Lower leg skin (tissue), 4 donors: ENCODE results near the gene PACRG. TPM values are rescaled to one million over a fixed set of nuclear protein-coding genes. Genes with fewer than 3 reads are reported as not detected.

Experiments used
- DNase-seq, 2 donors: peaks; one replicate each; pipeline ENCODE4 v3.0.0-alpha.2; 2019; ENCODE audit warnings: low spot score in 2 of 2
- H3K4me3 ChIP-seq: fragments of 200-600 bp; sonication (generic); 2 replicates; pipeline ENCODE4 v1.5.1; 2017; ENCODE audit warnings: mild to moderate bottlenecking, low read depth; ENCODE audit not compliant: poor library complexity, severe bottlenecking
- CTCF ChIP-seq, 3 donors: fragments of 450-650 bp; IDR thresholded peaks; one replicate each; pipeline ENCODE4 v1.5.1; 2016; ENCODE audit warnings: antibody characterized with exemption in 3 of 3, mild to moderate bottlenecking in 3 of 3, moderate library complexity in 2 of 3
- POLR2A ChIP-seq, 2 donors: fragments of 450-650 bp; IDR thresholded peaks; one replicate each; pipeline ENCODE4 v1.6.1; 2016 to 2017; ENCODE audit warnings: antibody characterized with exemption in 2 of 2, mild to moderate bottlenecking in 1 of 2, moderate library complexity in 1 of 2
- WGBS, 2 donors: methylation state at CpG; one replicate each; pipeline ENCODE4 v1.1.5; 2018; 5-methylcytosine and 5-hydroxymethylcytosine counted together
- intact Hi-C: fragments of 100-400 bp; cut with DNase I; formaldehyde crosslinking; loops from one replicate; pipeline ENCODE4 v1.15.0; 2023; ENCODE audit warnings: low total_unique reads
- total RNA-seq, 4 donors: library from RNA; depleted of rRNA; stranded (reverse); fragments of >200 nt; gene quantifications; one replicate each; pipeline ENCODE4 v1.1.0, GENCODE V29; 2016

The PACRG gene
- total RNA-seq, 4 donors from 2014 or later: 0.38 to 3.9 (median 3.4) TPM; not detected in 1

DNA sequence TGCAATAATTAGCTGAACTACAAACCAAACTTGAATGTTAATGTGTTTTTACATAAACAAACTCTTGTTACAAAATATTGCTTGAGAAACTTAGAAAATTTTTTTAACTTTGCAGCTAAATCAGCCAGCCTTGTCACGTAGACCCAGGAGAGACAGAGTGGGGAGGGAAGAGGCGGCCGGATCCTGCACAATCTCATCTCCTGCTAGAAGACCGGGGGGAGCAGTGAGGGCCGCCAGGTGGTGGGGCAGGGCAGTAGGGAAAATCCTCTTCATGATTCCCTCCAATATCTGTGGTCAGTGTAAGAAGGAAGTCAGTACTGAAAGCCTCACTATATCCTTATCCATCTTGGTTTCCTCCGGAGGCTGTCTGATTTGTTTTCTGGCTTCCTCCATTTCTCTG is 193.3 kb downstream of the PACRG start:
- no peak for TF ChIP-seq POLR2A (IDR thresholded peaks at IDR 0.05)
- TF ChIP-seq CTCF (IDR thresholded peaks at IDR 0.05): no peak
- H3K4me3 ChIP-seq: no peak overlapping the region
- 59 to 69% methylated on average over 6 of the region's 6 CpGs for WGBS, 2 donors
- intact Hi-C loops: no loop called here
- DNase-seq: no peak

- DNase-seq: no peak
- H3K4me3 ChIP-seq: no peak overlapping the region
- 59 to 67% methylated on average over 7 of the region's 7 CpGs for WGBS, 2 donors
- intact Hi-C loops: no loop called here
- TF ChIP-seq POLR2A (IDR thresholded peaks at IDR 0.05) (no peak), CTCF (IDR thresholded peaks at IDR 0.05) (no peak)
These were observed 193.8 kb downstream of the PACRG start for GRCh38 chr6:162921510-162922040.

- WGBS, 2 donors: 51 to 56% methylated on average over 1 of the region's 1 CpG
- no peak for DNase-seq
- TF ChIP-seq CTCF (IDR thresholded peaks at IDR 0.05) (no peak), POLR2A (IDR thresholded peaks at IDR 0.05) (no peak)
- intact Hi-C loops: no loop called here
- no peak overlapping the region for H3K4me3 ChIP-seq
These were observed 194.9 kb downstream of the PACRG start for GRCh38 chr6:162922563-162923166.

GRCh38 chr6:162934844-162935243 is 207.1 kb downstream of the PACRG start:
- intact Hi-C loops: no loop called here
- no peak for DNase-seq
- no peak for TF ChIP-seq CTCF (IDR thresholded peaks at IDR 0.05)
- no peak for TF ChIP-seq POLR2A (IDR thresholded peaks at IDR 0.05)
- 78 to 81% methylated on average over 1 of the region's 1 CpG for WGBS, 2 donors
- H3K4me3 ChIP-seq: no peak overlapping the region

DNA sequence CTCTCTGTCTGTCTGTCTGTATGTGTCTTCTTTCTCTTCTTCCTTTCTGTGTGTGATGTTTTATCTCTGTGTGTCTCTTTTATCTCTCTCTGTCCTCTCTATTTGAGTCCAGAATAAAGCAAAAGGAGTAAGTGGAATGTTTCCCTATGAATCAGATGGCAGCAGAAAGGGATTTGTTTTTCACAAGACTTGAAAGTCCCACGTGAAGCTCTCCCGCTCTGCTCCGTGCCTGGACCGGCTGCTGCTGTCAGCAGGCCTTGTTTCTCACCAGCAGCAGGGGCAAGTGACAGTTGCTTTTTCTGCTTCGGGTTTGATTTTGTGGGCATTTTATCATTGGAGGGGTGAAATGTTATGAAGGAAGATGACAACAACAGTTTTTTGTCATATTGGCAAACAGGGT is 212.7 kb downstream of the PACRG start:
- intact Hi-C loops: no loop called here
- no peak for DNase-seq
- no peak overlapping the region for H3K4me3 ChIP-seq
- WGBS, 2 donors: 73 to 84% methylated on average over 5 of the region's 5 CpGs
- TF ChIP-seq POLR2A (IDR thresholded peaks at IDR 0.05): no peak

DNA sequence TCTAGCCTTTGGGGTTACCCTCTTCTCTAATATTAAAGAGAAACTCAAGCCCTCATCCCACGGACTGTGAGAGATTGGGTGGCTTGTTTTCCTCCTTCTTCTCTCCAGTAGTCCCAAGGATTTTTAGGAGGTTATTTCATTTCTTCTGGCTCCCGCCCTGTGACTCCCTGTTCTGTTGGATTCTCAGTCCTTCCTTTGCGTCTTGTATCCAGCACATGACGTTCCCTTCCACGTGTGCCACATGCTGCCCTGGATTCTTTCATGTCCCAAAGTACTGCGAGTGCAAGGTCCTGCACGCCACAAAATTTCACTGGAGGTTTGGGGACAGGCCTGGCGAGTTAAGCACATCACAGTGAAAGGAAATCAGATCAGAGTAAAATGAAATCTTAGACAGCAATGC is 213.4 kb downstream of the PACRG start:
- no peak for DNase-seq
- 65 to 74% methylated on average over 8 of the region's 8 CpGs for WGBS, 2 donors
- no peak for TF ChIP-seq POLR2A (IDR thresholded peaks at IDR 0.05)
- TF ChIP-seq CTCF (IDR thresholded peaks at IDR 0.05): no peak
- intact Hi-C loops: no loop called here
- H3K4me3 ChIP-seq: no peak overlapping the region
